Trophoblast cell (in vitro differentiated cells and primary cell): ENCODE data around the gene TARBP1.

Source experiments
- DNase-seq, 2 donors: peaks; one replicate each; pipeline ENCODE4 v3.0.0-alpha.2; 2016
- H2AFZ ChIP-seq: 2 replicates; pipeline ENCODE4 v1.6.1; 2013; ENCODE audit warnings: low read length, moderate library complexity, mild to moderate bottlenecking; ENCODE audit not compliant: insufficient read depth, poor library complexity
- H2AK5ac ChIP-seq: 2 replicates; pipeline ENCODE4 v1.6.1; 2013; ENCODE audit warnings: mild to moderate bottlenecking, low read length
- H2BK120ac ChIP-seq: 2 replicates; pipeline ENCODE4 v1.6.1; 2013; ENCODE audit warnings: low read length, mild to moderate bottlenecking, moderate library complexity; ENCODE audit not compliant: insufficient read depth, poor library complexity
- H2BK12ac ChIP-seq: 2 replicates; pipeline ENCODE4 v1.6.1; 2013; ENCODE audit warnings: mild to moderate bottlenecking, low read length, moderate library complexity
- H2BK5ac ChIP-seq: 2 replicates; pipeline ENCODE4 v1.6.1; 2013; ENCODE audit warnings: low read length, low read depth, moderate library complexity, mild to moderate bottlenecking; ENCODE audit not compliant: poor library complexity
- H3K14ac ChIP-seq: 2 replicates; pipeline ENCODE4 v1.6.1; 2013; ENCODE audit warnings: mild to moderate bottlenecking, low read length
- H3K18ac ChIP-seq: 2 replicates; pipeline ENCODE4 v1.6.1; 2013; ENCODE audit warnings: mild to moderate bottlenecking, low read length
- H3K23ac ChIP-seq: 2 replicates; pipeline ENCODE4 v1.6.1; 2013; ENCODE audit warnings: low read length
- H3K27ac ChIP-seq: 2 replicates; pipeline ENCODE4 v1.5.1; 2013; ENCODE audit warnings: low read depth, mild to moderate bottlenecking, inconsistent platforms, low read length, moderate library complexity
- H3K27me3 ChIP-seq: 2 replicates; pipeline ENCODE4 v1.6.1; 2013; ENCODE audit warnings: inconsistent platforms, mild to moderate bottlenecking, low read length, moderate library complexity; ENCODE audit not compliant: insufficient read depth
- H3K36me3 ChIP-seq, 2 experiments: 1 replicate in 1 of 2; 2 replicates in 1 of 2; pipeline ENCODE4 v1.6.1; 2013; ENCODE audit warnings: low read length in 2 of 2, mild to moderate bottlenecking in 2 of 2, moderate library complexity in 1 of 2; ENCODE audit not compliant: insufficient read depth in 2 of 2, control insufficient read depth in 1 of 2
- H3K4ac ChIP-seq: 2 replicates; pipeline ENCODE4 v1.6.1; 2013; ENCODE audit warnings: low read depth, mild to moderate bottlenecking, low read length, moderate library complexity
- H3K4me1 ChIP-seq, 2 experiments: 1 replicate in 1 of 2; 2 replicates in 1 of 2; pipeline ENCODE4 v1.6.1; 2013; ENCODE audit warnings: low read length in 2 of 2, mild to moderate bottlenecking in 2 of 2, moderate library complexity in 1 of 2; ENCODE audit not compliant: insufficient read depth in 2 of 2, control insufficient read depth in 1 of 2
- H3K4me2 ChIP-seq: 2 replicates; pipeline ENCODE4 v1.6.1; 2013; ENCODE audit warnings: inconsistent platforms, mild to moderate bottlenecking, low read length, moderate library complexity
- H3K4me3 ChIP-seq: 2 replicates; pipeline ENCODE4 v1.5.1; 2013; ENCODE audit warnings: mild to moderate bottlenecking, low read depth, low read length, inconsistent platforms
- H3K79me1 ChIP-seq: one replicate; pipeline ENCODE4 v1.6.1; 2013; ENCODE audit warnings: low read length
- H3K79me2 ChIP-seq: 2 replicates; pipeline ENCODE4 v1.6.1; 2013; ENCODE audit warnings: low read length, mild to moderate bottlenecking; ENCODE audit not compliant: control insufficient read depth, insufficient read depth, poor library complexity
- H3K9ac ChIP-seq: 2 replicates; pipeline ENCODE4 v1.6.1; 2013; ENCODE audit warnings: mild to moderate bottlenecking, low read length
- H3K9me3 ChIP-seq: 2 replicates; pipeline ENCODE4 v1.6.1; 2013; ENCODE audit warnings: low read depth, mild to moderate bottlenecking, control low read depth, inconsistent platforms, low read length; ENCODE audit not compliant: insufficient read depth
- H4K12ac ChIP-seq: 2 replicates; pipeline ENCODE4 v1.6.1; 2013; ENCODE audit warnings: low read depth, mild to moderate bottlenecking, low read length, moderate library complexity
- H4K8ac ChIP-seq: 2 replicates; pipeline ENCODE4 v1.6.1; 2013; ENCODE audit warnings: low read depth, mild to moderate bottlenecking, low read length, moderate library complexity
- H4K91ac ChIP-seq: one replicate; pipeline ENCODE4 v1.6.1; 2013; ENCODE audit warnings: low read depth, mild to moderate bottlenecking, low read length, moderate library complexity
- WGBS: extraction: QIAGEN DNeasy Blood & Tissue Kit; methylation state at CpG from one replicate; pipeline ENCODE4 v1.1.7; 2013; ENCODE audit warnings: missing lambda C conversion rate; ENCODE audit not compliant: insufficient read length, insufficient coverage; ENCODE audit errors: extremely low coverage; 5-methylcytosine and 5-hydroxymethylcytosine counted together

Gene TARBP1

DNA sequence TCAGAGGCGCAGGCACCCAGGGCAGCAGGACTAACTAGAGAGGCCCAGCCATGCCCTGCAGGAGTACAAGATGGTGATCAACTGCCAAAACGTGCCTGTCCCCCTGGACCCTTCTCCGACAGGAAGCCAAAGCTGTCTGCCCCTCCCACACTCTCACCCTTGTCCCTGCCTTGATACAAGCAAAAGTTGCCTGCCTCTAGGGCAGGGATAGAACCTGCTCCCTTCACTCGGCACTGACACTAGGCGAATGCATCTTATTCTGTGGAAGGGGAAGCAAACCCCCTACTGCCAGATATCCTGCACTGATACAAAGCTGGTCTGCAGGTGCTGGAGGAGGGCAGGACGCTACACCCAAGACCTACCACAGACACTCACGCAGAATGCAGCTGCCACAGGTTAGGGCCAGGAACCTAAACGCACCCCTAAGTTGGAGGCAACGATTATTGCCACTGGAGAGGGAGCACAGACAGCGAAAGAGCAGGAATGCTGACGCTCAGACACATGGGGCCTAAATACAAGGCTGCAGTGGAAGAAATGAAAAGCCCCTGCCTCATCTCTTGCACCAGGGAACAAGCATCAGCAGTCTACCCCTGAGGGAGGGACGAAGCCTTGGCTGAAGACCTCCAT lies 3.7 kb downstream of the TARBP1 start:
- Histone ChIP-seq H2AK5ac (no peak overlapping the region), H3K9me3 (no peaks in the 10 kb centered on the region), H2BK12ac (no peak overlapping the region), H3K9ac (no peak overlapping the region), H2BK5ac (no peak overlapping the region), H3K79me2 (peaks cover 2% of the 10 kb centered on the region), H2AFZ (peak overlapping the region; percentile 30), H3K4me1 (peaks cover 2 to 6% of the 10 kb centered on the region in 2 experiments), H3K14ac (no peak overlapping the region), H4K12ac (no peak overlapping the region), H3K79me1 (peaks cover 5% of the 10 kb centered on the region), H2BK120ac (no peak overlapping the region), H3K27ac (no peak overlapping the region), H3K4ac (no peak overlapping the region), H4K8ac (no peak overlapping the region), H3K23ac (no peak overlapping the region), H3K18ac (no peak overlapping the region), H3K4me2 (no peak overlapping the region), H3K36me3 (no peaks in the 10 kb centered on the region), H3K27me3 (no peaks in the 10 kb centered on the region), H3K4me3 (no peak overlapping the region), H4K91ac (no peak overlapping the region)
- no peak for DNase-seq
- no CpG with 5 or more reads among the region's 12 CpGs for WGBS

DNA sequence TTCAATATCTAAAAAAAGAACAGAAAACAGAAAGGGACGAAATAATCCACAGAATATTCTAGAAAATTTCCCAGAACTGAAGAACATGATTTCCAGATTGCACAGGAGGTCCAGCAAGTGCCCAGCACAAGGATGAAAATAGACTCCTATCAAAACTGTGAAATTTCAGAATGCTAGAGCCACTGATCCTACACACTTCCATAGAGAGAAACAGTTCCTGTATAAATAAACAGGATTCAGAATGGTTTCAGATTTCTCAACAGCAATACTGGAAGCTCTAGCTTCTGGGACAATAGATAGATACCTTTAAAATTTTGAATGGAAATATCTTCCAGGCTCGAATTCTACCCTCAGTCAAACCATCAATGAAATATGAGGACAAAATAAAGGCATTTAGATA lies 4.6 kb downstream of the TARBP1 start:
- Histone ChIP-seq H4K12ac (no peak overlapping the region), H2BK12ac (no peak overlapping the region), H3K4me3 (no peak overlapping the region), H3K27ac (no peak overlapping the region), H3K79me1 (peaks cover 5% of the 10 kb centered on the region), H3K14ac (no peak overlapping the region), H3K4me1 (peaks cover 2 to 6% of the 10 kb centered on the region in 2 experiments), H3K9me3 (no peaks in the 10 kb centered on the region), H2AK5ac (no peak overlapping the region), H3K9ac (no peak overlapping the region), H2AFZ (no peak overlapping the region), H3K79me2 (peaks cover 2% of the 10 kb centered on the region), H3K36me3 (no peaks in the 10 kb centered on the region), H2BK120ac (no peak overlapping the region), H4K8ac (no peak overlapping the region), H3K4ac (no peak overlapping the region), H2BK5ac (no peak overlapping the region), H3K18ac (no peak overlapping the region), H3K23ac (no peak overlapping the region), H3K4me2 (no peak overlapping the region), H3K27me3 (no peaks in the 10 kb centered on the region), H4K91ac (no peak overlapping the region)
- WGBS: no CpG with 5 or more reads among the region's 2 CpGs
- DNase-seq: no peak

GRCh38 chr1:234473118-234473517 lies 5.9 kb downstream of the TARBP1 start:
- H3K4me1 ChIP-seq: peaks cover 2 to 3% of the 10 kb centered on the region in 2 experiments
- no peak overlapping the region for H2BK12ac ChIP-seq
- no peak overlapping the region for H2BK5ac ChIP-seq
- H3K27me3 ChIP-seq: no peaks in the 10 kb centered on the region
- no CpG with 5 or more reads among the region's 3 CpGs for WGBS
- H3K14ac ChIP-seq: no peak overlapping the region
- no peak overlapping the region for H4K91ac ChIP-seq
- no peak overlapping the region for H4K12ac ChIP-seq
- no peak overlapping the region for H4K8ac ChIP-seq
- no peak overlapping the region for H3K18ac ChIP-seq
- H3K36me3 ChIP-seq: no peaks in the 10 kb centered on the region
- no peak overlapping the region for H3K27ac ChIP-seq
- no peak for DNase-seq
- H3K79me1 ChIP-seq: no peaks in the 10 kb centered on the region
- no peak overlapping the region for H3K23ac ChIP-seq
- no peak overlapping the region for H2BK120ac ChIP-seq
- no peaks in the 10 kb centered on the region for H3K9me3 ChIP-seq
- no peaks in the 10 kb centered on the region for H3K79me2 ChIP-seq
- H3K4me2 ChIP-seq: no peak overlapping the region
- H2AFZ ChIP-seq: no peak overlapping the region
- no peak overlapping the region for H3K9ac ChIP-seq
- no peak overlapping the region for H2AK5ac ChIP-seq
- no peak overlapping the region for H3K4me3 ChIP-seq
- H3K4ac ChIP-seq: no peak overlapping the region

GRCh38 chr1:234469376-234469775 lies 9.6 kb downstream of the TARBP1 start:
- Histone ChIP-seq H2BK120ac (no peak overlapping the region), H4K8ac (no peak overlapping the region), H3K14ac (no peak overlapping the region), H3K23ac (no peak overlapping the region), H2AFZ (no peak overlapping the region), H3K27ac (no peak overlapping the region), H4K91ac (no peak overlapping the region), H3K4me1 (no peaks in the 10 kb centered on the region), H3K79me2 (no peaks in the 10 kb centered on the region), H3K36me3 (no peaks in the 10 kb centered on the region), H3K79me1 (no peaks in the 10 kb centered on the region), H4K12ac (no peak overlapping the region), H3K4me3 (no peak overlapping the region), H2AK5ac (no peak overlapping the region), H2BK5ac (no peak overlapping the region), H3K4me2 (no peak overlapping the region), H3K4ac (no peak overlapping the region), H3K9me3 (no peaks in the 10 kb centered on the region), H3K9ac (no peak overlapping the region), H3K27me3 (no peaks in the 10 kb centered on the region), H2BK12ac (no peak overlapping the region), H3K18ac (no peak overlapping the region)
- no peak for DNase-seq
